BLaER1 treated with 17β-estradiol and CSF1 and Interleukin-3, amounts not matched to agents 10 nM and 100 nM (cell line): ENCODE measurements around the gene NDUFB10.
"Not testable (repeated sequence)": the region's sequence is repeated elsewhere in the genome, so short reads cannot be mapped to it uniquely, and the experiment has no call there.

Experiments
- H3K27ac ChIP-seq, 11 experiments: shearing (Covaris generic); formaldehyde crosslinking; 2 replicates each; pipeline ENCODE4 v1.8.1; 2022
- H3K27me3 ChIP-seq, 11 experiments: shearing (Covaris generic); formaldehyde crosslinking; 2 replicates each; pipeline ENCODE4 v1.8.1; 2022
- H3K36me3 ChIP-seq, 11 experiments: shearing (Covaris generic); formaldehyde crosslinking; 2 replicates each; pipeline ENCODE4 v1.8.1; 2022
- H3K4me1 ChIP-seq, 10 experiments: shearing (Covaris generic); formaldehyde crosslinking; 2 replicates each; pipeline ENCODE4 v1.8.1; 2022
- H3K4me2 ChIP-seq, 11 experiments: shearing (Covaris generic); formaldehyde crosslinking; 2 replicates each; pipeline ENCODE4 v1.8.1; 2022
- H3K4me3 ChIP-seq, 10 experiments: shearing (Covaris generic); formaldehyde crosslinking; 2 replicates each; pipeline ENCODE4 v1.8.1; 2022
- H3K9ac ChIP-seq, 11 experiments: shearing (Covaris generic); formaldehyde crosslinking; 2 replicates each; pipeline ENCODE4 v1.8.1; 2022
- H3K9me3 ChIP-seq, 11 experiments: shearing (Covaris generic); formaldehyde crosslinking; replicated peaks in 1 of 11; 2 replicates each; pipeline ENCODE4 v1.8.1; 2022
- H4K20me1 ChIP-seq, 11 experiments: shearing (Covaris generic); formaldehyde crosslinking; 2 replicates each; pipeline ENCODE4 v1.8.1; 2022
- Cebpa-rat ChIP-seq, 11 experiments: shearing (Covaris generic); IDR thresholded peaks; 2 replicates each; pipeline ENCODE4 v1.8.1; 2022

NDUFB10 gene

DNA sequence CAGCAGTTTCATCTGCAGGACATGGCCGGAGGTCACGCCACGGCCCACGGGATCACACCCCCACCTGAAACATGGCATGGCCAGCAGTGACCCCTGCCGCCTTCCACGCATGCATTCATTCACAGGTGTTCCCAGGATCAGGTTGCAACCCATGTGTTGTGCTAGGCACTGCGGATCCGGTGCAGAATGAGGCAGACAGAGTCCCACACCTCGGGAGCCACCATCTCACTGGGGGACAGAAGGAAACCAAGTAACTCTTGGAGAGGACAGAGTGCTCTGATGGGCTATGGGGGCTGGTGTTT lies 12.0 kb upstream of the NDUFB10 start:
- Histone ChIP-seq H3K9me3 (no peaks in the 10 kb centered on the region), H4K20me1 (peaks cover 0 to 4% (median 2%) of the 10 kb centered on the region in 11 experiments; a peak in 11 of 22 replicates), H3K36me3 (no peaks in the 10 kb centered on the region), H3K4me1 (peaks cover 11 to 23% (median 14%) of the 10 kb centered on the region in 10 experiments), H3K4me3 (no peak overlapping the region), H3K4me2 (no peak overlapping the region), H3K9ac (no peak overlapping the region), H3K27me3 (peaks cover 0 to 4% (median 0%) of the 10 kb centered on the region in 11 experiments; a peak in 3 of 22 replicates), H3K27ac (no peak overlapping the region)
- no peak for TF ChIP-seq Cebpa-rat (IDR thresholded peaks at IDR 0.05)

GRCh38 chr16:1949507-1949906 lies 9.8 kb upstream of the NDUFB10 start:
- H3K36me3 ChIP-seq, result no peaks in the 10 kb centered on the region
- H3K27me3 ChIP-seq, result no peaks in the 10 kb centered on the region
- no peak overlapping the region for H3K27ac ChIP-seq
- no peak for TF ChIP-seq Cebpa-rat (IDR thresholded peaks at IDR 0.05)
- no peak overlapping the region for H3K4me3 ChIP-seq
- H3K4me1 ChIP-seq, result peaks cover 0 to 4% (median 0%) of the 10 kb centered on the region in 10 experiments; a peak in 3 of 20 replicates
- no peaks in the 10 kb centered on the region for H3K9me3 ChIP-seq
- no peak overlapping the region for H3K4me2 ChIP-seq
- no peaks in the 10 kb centered on the region; a peak in 1 of 22 replicates for H4K20me1 ChIP-seq
- H3K9ac ChIP-seq, result no peak overlapping the region

DNA sequence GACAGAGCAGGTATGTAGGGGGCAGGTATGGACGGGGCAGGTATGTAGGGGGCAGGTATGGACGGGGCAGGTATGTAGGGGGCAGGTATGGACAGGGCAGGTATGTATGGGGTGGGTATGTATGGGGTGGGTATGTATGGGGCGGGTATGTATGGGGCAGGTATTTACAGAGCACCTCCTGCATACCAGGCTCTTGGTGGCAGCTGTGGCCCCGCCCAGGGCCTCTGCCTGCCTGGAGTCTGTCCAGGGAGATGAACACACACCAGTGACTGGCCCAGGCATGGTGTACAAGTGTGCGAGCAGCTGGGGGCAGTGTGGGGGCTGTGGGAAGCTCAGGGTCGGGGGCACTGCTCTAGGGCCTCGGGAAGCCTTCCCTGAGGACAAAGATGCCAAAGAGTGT lies 9.3 kb upstream of the NDUFB10 start:
- TF ChIP-seq Cebpa-rat (IDR thresholded peaks at IDR 0.05), result no peak
- Histone ChIP-seq H3K27me3 (no peaks in the 10 kb centered on the region), H3K4me2 (no peak overlapping the region), H3K27ac (no peak overlapping the region), H3K4me3 (no peak overlapping the region), H4K20me1 (no peaks in the 10 kb centered on the region; a peak in 1 of 22 replicates), H3K36me3 (no peaks in the 10 kb centered on the region), H3K9ac (no peak overlapping the region), H3K9me3 (no peaks in the 10 kb centered on the region), H3K4me1 (no peaks in the 10 kb centered on the region)

- Histone ChIP-seq H3K36me3 (no peaks in the 10 kb centered on the region), H3K4me3 (no peak overlapping the region), H3K9me3 (no peaks in the 10 kb centered on the region), H3K4me1 (no peaks in the 10 kb centered on the region), H3K4me2 (no peak overlapping the region), H3K9ac (no peak overlapping the region), H3K27me3 (no peaks in the 10 kb centered on the region), H4K20me1 (no peaks in the 10 kb centered on the region; a peak in 1 of 22 replicates), H3K27ac (no peak overlapping the region)
- TF ChIP-seq Cebpa-rat (IDR thresholded peaks at IDR 0.05), result no peak
These were observed 8.8 kb upstream of the NDUFB10 start for GRCh38 chr16:1950559-1950958.

- Histone ChIP-seq H3K4me3 (no peak overlapping the region), H3K4me2 (no peak overlapping the region), H3K4me1 (peaks cover 0 to 3% (median 2%) of the 10 kb centered on the region in 10 experiments; a peak in 12 of 20 replicates), H3K36me3 (no peaks in the 10 kb centered on the region), H3K27me3 (no peaks in the 10 kb centered on the region), H4K20me1 (no peaks in the 10 kb centered on the region), H3K9me3 (no peaks in the 10 kb centered on the region), H3K9ac (no peak overlapping the region), H3K27ac (no peak overlapping the region)
- TF ChIP-seq Cebpa-rat (IDR thresholded peaks at IDR 0.05), result no peak
These were observed 5.6 kb upstream of the NDUFB10 start for GRCh38 chr16:1953734-1954133.

- Histone ChIP-seq H4K20me1 (peaks cover 16 to 29% (median 25%) of the 10 kb centered on the region in 11 experiments; a peak in 21 of 22 replicates), H3K36me3 (peaks cover 11 to 17% (median 14%) of the 10 kb centered on the region in 11 experiments), H3K4me1 (peaks cover 24 to 31% (median 30%) of the 10 kb centered on the region in 10 experiments)
- H3K4me3 ChIP-seq, H3K9me3 ChIP-seq, H3K27me3 ChIP-seq, H3K27ac ChIP-seq, H3K9ac ChIP-seq, H3K4me2 ChIP-seq: not testable (repeated sequence)
These were observed 1.8 kb upstream of the NDUFB10 start for GRCh38 chr16:1957434-1958142.

DNA sequence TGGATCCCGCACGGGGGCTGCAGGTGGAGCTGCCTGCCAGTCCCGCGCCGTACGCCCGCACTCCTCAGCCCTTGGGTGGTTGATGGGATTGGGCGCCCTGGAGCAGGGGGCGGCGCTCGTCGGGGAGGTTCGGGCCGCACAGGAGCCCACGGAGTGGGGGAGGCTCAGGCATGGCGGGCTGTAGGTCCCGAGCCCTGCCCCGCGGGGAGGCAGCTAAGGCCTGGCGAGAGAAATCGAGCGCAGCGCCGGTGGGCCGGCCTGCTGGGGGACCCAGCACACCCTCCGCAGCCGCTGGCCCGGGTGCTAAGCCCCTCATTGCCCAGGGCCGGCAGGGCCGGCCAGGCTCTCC lies 1.2 kb upstream of the NDUFB10 start:
- not testable (repeated sequence) for H3K9ac ChIP-seq, H3K4me2 ChIP-seq, H3K27me3 ChIP-seq, H3K27ac ChIP-seq, H3K4me3 ChIP-seq, H3K9me3 ChIP-seq
- peaks cover 21 to 34% (median 31%) of the 10 kb centered on the region in 11 experiments for H4K20me1 ChIP-seq
- H3K36me3 ChIP-seq, result peaks cover 16 to 22% (median 20%) of the 10 kb centered on the region in 11 experiments
- peaks cover 29 to 37% (median 35%) of the 10 kb centered on the region in 10 experiments for H3K4me1 ChIP-seq

GRCh38 chr16:1958715-1959268 lies 546 bp upstream of the NDUFB10 start:
- peaks cover 28 to 41% (median 37%) of the 10 kb centered on the region in 11 experiments for H4K20me1 ChIP-seq
- H3K4me1 ChIP-seq, result peaks cover 34 to 41% (median 39%) of the 10 kb centered on the region in 10 experiments
- peak overlapping the region in 9 of 10 experiments; percentile 70 to 96 (median 88); a peak in 13 of 20 replicates for H3K4me3 ChIP-seq
- H3K27ac ChIP-seq, result peak overlapping the region in 7 of 11 experiments; percentile 4 to 92 (median 88); a peak in 6 of 22 replicates
- H3K9ac ChIP-seq, result peak overlapping the region in 10 of 11 experiments; percentile 88 to 97 (median 93); a peak in 19 of 22 replicates
- TF ChIP-seq Cebpa-rat (IDR thresholded peaks at IDR 0.05), result no peak
- no peaks in the 10 kb centered on the region; a peak in 1 of 22 replicates for H3K9me3 ChIP-seq
- peaks cover 21 to 29% (median 25%) of the 10 kb centered on the region in 11 experiments for H3K36me3 ChIP-seq
- peak overlapping the region; percentile 78 to 97 (median 94) for H3K4me2 ChIP-seq
- H3K27me3 ChIP-seq, result no peaks in the 10 kb centered on the region

- Histone ChIP-seq H3K9me3 (no peaks in the 10 kb centered on the region; a peak in 1 of 22 replicates), H3K27ac (peak overlapping the region in 9 of 11 experiments; percentile 18 to 92 (median 88); a peak in 16 of 22 replicates), H3K4me2 (peak overlapping the region; percentile 79 to 97 (median 95)), H3K27me3 (no peaks in the 10 kb centered on the region), H3K4me1 (peaks cover 40 to 47% (median 44%) of the 10 kb centered on the region in 10 experiments), H3K36me3 (peaks cover 21 to 34% (median 30%) of the 10 kb centered on the region in 11 experiments), H4K20me1 (peaks cover 32 to 53% (median 44%) of the 10 kb centered on the region in 11 experiments), H3K9ac (peak overlapping the region; percentile 87 to 97 (median 92); a peak in 21 of 22 replicates), H3K4me3 (peak overlapping the region; percentile 70 to 96 (median 88))
- no peak for TF ChIP-seq Cebpa-rat (IDR thresholded peaks at IDR 0.05)
These were observed 1.6 kb downstream of the NDUFB10 start for GRCh38 chr16:1960665-1961630.
